Measurements from ENCODE around the gene PARP6.

PARP6 gene

GRCh38 chr15:72205896-72206676, 66.3 kb downstream of the PARP6 start:
- Histone ChIP-seq H3K9me3 (ENCODE audit: low read length) (no peaks in the 10 kb centered on the region), H3K79me2 (ENCODE audit: insufficient read depth, low read length) (no peaks in the 10 kb centered on the region), H2AFZ (ENCODE audit: low read length) (no peak overlapping the region), H3F3A (ENCODE audit: insufficient read depth, low read length) (0 out of 2 replicates have a peak, but pooled peaks cover 4% of the 10 kb centered on the region), H4K20me1 (ENCODE audit: insufficient read depth, low read length) (no peaks in the 10 kb centered on the region), H3K4me1 (ENCODE audit: insufficient read depth, low read length, severe bottlenecking) (no peaks in the 10 kb centered on the region), H3K36me3 (ENCODE audit: insufficient read depth, low read length) (peaks cover 98% of the 10 kb centered on the region), H3K4me2 (ENCODE audit: low read length) (no peak overlapping the region), H3K4me3 (ENCODE audit: low read depth, low read length, poor library complexity, severe bottlenecking) (no peak overlapping the region), H3K27ac (ENCODE audit: low read depth, low read length, poor library complexity, severe bottlenecking) (no peak overlapping the region), H3K9ac (ENCODE audit: low read length) (no peak overlapping the region), H3K9me2 (ENCODE audit: low read depth, low read length) (no peaks in the 10 kb centered on the region), H3K27me3 (ENCODE audit: insufficient read depth, low read length) (no peaks in the 10 kb centered on the region)
- TF ChIP-seq EZH2 (IDR thresholded peaks at IDR 0.05; ENCODE audit: borderline replicate concordance, low read length) (no peak), CTCF (IDR thresholded peaks at IDR 0.05; ENCODE audit: low read length) (no peak)

GRCh38 chr15:72205273-72205672, 67.1 kb downstream of the PARP6 start:
- H3K9me2 ChIP-seq (ENCODE audit: low read depth, low read length): no peaks in the 10 kb centered on the region
- no peaks in the 10 kb centered on the region for H3K79me2 ChIP-seq (ENCODE audit: insufficient read depth, low read length)
- no peaks in the 10 kb centered on the region for H4K20me1 ChIP-seq (ENCODE audit: insufficient read depth, low read length)
- H3K27me3 ChIP-seq (ENCODE audit: insufficient read depth, low read length): no peaks in the 10 kb centered on the region
- H3F3A ChIP-seq (ENCODE audit: insufficient read depth, low read length): 0 out of 2 replicates have a peak, but pooled peaks cover 4% of the 10 kb centered on the region
- no peak overlapping the region for H2AFZ ChIP-seq (ENCODE audit: low read length)
- TF ChIP-seq EZH2 (IDR thresholded peaks at IDR 0.05; ENCODE audit: borderline replicate concordance, low read length): no peak
- no peak for TF ChIP-seq CTCF (IDR thresholded peaks at IDR 0.05; ENCODE audit: low read length)
- peaks cover 98% of the 10 kb centered on the region for H3K36me3 ChIP-seq (ENCODE audit: insufficient read depth, low read length)
- H3K9ac ChIP-seq (ENCODE audit: low read length): no peak overlapping the region
- H3K27ac ChIP-seq (ENCODE audit: low read depth, low read length, poor library complexity, severe bottlenecking): no peak overlapping the region
- no peaks in the 10 kb centered on the region for H3K9me3 ChIP-seq (ENCODE audit: low read length)
- H3K4me2 ChIP-seq (ENCODE audit: low read length): no peak overlapping the region
- no peaks in the 10 kb centered on the region for H3K4me1 ChIP-seq (ENCODE audit: insufficient read depth, low read length, severe bottlenecking)
- H3K4me3 ChIP-seq (ENCODE audit: low read depth, low read length, poor library complexity, severe bottlenecking): no peak overlapping the region

- Histone ChIP-seq H3K27me3 (ENCODE audit: insufficient read depth, low read length) (no peaks in the 10 kb centered on the region), H4K20me1 (ENCODE audit: insufficient read depth, low read length) (no peaks in the 10 kb centered on the region), H3K79me2 (ENCODE audit: insufficient read depth, low read length) (no peaks in the 10 kb centered on the region), H3K27ac (ENCODE audit: low read depth, low read length, poor library complexity, severe bottlenecking) (no peak overlapping the region), H3K4me3 (ENCODE audit: low read depth, low read length, poor library complexity, severe bottlenecking) (no peak overlapping the region), H3K4me1 (ENCODE audit: insufficient read depth, low read length, severe bottlenecking) (no peaks in the 10 kb centered on the region), H3K4me2 (ENCODE audit: low read length) (no peak overlapping the region), H3F3A (ENCODE audit: insufficient read depth, low read length) (0 out of 2 replicates have a peak, but pooled peaks cover 7% of the 10 kb centered on the region), H3K9me3 (ENCODE audit: low read length) (no peaks in the 10 kb centered on the region), H3K9me2 (ENCODE audit: low read depth, low read length) (no peaks in the 10 kb centered on the region), H3K9ac (ENCODE audit: low read length) (no peak overlapping the region), H2AFZ (ENCODE audit: low read length) (no peak overlapping the region), H3K36me3 (ENCODE audit: insufficient read depth, low read length) (peaks cover 100% of the 10 kb centered on the region)
- TF ChIP-seq CTCF (IDR thresholded peaks at IDR 0.05; ENCODE audit: low read length): no peak
- TF ChIP-seq EZH2 (IDR thresholded peaks at IDR 0.05; ENCODE audit: borderline replicate concordance, low read length): no peak
Measured at GRCh38 chr15:72203507-72203837, 68.9 kb downstream of the PARP6 start.

All from OCI-LY1 (cell line).